GM12801 (cell line): ENCODE results near the gene ZFYVE21.

ENCODE experiments used
- TF ChIP-seq, protein P1 (sequence below): IDR thresholded peaks from one replicate; pipeline ENCODE4 v1.5.1; 2011; ENCODE audit warnings: control low read depth; ENCODE audit not compliant: insufficient read length; ENCODE audit errors: extremely low read depth

ZFYVE21 gene

DNA sequence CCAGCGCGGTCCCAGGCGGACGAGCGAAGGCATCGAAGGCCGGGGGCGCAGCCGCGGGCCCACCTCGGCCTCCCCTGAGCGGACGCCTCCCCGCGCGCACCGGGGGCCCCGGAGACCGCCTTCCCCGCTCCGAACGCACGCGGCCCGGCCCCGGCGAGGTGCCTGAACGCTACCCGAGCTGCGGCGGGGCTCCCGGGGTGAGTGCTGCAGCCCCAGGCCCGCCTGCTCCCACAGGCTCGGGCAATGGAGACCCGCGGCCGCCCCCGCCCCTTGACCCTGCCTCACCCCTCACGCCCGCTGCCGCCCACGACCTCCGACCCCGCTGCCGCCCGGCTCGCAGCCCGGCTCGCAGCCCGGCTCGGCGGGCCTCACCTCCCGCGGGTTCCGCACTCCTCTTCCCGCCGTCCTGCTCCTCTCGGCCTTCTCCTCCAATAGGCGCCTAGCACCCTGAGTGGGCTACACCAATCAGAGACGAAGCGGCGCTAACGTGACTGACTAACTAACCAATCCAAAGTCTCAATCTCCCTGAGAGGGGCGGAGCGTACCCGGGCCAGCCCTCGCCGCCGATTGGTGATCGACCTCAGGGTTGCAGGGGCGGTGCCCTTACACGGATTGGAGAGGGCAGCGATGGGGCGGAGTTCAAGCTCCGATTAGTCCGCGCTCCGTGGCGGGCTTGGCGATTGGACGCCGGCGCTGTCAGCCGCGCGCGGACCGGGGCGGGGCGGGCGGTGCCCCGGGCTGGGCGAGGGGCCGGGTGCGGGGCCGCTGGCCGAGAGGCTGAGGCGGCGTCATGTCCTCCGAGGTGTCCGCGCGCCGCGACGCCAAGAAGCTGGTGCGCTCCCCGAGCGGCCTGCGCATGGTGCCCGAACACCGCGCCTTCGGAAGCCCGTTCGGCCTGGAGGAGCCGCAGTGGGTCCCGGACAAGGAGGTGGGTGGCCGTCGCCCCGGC, at the start of gene ZFYVE21, which contains the start of gene XRCC3:
Gene ZFYVE21 (plus strand): TSS at position 759 of the 949 bp plus-strand sequence. CDS start 32 bp downstream, at position 791.
Gene XRCC3 (minus strand): TSS at position 400 of the 949 bp plus-strand sequence. CDS start 4,364 bp downstream, outside the sequence.
- TF ChIP-seq, protein P1, sequence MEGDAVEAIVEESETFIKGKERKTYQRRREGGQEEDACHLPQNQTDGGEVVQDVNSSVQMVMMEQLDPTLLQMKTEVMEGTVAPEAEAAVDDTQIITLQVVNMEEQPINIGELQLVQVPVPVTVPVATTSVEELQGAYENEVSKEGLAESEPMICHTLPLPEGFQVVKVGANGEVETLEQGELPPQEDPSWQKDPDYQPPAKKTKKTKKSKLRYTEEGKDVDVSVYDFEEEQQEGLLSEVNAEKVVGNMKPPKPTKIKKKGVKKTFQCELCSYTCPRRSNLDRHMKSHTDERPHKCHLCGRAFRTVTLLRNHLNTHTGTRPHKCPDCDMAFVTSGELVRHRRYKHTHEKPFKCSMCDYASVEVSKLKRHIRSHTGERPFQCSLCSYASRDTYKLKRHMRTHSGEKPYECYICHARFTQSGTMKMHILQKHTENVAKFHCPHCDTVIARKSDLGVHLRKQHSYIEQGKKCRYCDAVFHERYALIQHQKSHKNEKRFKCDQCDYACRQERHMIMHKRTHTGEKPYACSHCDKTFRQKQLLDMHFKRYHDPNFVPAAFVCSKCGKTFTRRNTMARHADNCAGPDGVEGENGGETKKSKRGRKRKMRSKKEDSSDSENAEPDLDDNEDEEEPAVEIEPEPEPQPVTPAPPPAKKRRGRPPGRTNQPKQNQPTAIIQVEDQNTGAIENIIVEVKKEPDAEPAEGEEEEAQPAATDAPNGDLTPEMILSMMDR, result no peak

DNA sequence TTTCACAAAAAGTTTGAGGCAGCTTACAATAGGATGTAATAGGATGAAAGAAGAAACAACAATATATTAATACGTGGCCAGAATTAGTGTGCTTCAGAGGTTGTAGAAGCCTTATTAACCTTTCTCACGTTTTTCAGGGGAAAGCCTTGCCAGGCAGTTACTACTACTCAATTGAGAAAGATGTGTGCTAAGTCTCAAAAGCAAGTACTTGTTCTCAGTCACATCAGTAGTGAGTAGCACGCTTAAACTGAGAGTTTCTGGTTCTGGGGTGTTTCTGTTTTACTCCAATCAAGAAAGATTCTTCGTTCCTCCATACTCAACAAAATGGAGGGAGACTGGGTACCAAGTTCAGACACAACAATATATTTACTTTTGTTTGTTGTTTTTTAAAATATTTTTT, 47.9 kb upstream of the ZFYVE21 start:
- TF ChIP-seq, protein P1, result no peak

DNA sequence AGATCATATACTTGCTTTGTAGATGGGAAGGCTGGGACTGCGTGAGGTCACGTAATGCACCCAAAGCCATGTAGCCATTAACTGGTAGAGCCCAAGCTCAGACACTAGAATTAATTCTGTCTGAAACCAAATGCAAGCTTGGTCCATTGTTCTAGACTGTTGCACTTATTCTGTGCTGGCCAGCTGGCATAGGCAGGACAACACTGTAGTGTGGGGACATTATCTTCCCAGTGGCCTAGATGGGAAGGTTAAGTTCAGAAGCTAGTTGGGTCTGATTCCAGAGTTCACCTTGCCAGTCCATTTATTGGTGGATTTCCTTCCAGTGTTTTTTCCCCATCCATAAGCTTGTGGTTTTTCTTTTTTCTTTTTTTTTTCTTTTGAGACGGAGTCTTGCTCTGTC, 47.5 kb upstream of the ZFYVE21 start:
- TF ChIP-seq, protein P1, result no peak

DNA sequence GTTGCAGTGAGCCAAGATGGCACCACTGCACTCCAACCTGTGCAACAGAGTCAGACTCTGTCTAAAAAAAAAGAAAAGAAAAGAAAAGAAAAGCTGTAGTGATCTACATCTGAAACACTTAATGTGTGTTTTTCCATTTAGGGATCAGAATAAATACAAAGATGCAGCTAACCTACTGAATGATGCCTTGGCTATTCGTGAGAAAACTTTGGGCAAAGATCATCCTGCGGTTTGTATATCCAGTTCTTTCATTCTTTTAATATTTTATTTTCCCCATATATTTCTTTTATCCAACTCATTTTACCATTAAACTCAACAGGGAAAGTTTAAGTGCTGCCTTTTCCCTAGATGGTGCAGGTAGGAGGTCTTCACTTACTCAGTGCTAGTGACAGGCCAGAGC, 46.2 kb upstream of the ZFYVE21 start:
- TF ChIP-seq, protein P1, result no peak

DNA sequence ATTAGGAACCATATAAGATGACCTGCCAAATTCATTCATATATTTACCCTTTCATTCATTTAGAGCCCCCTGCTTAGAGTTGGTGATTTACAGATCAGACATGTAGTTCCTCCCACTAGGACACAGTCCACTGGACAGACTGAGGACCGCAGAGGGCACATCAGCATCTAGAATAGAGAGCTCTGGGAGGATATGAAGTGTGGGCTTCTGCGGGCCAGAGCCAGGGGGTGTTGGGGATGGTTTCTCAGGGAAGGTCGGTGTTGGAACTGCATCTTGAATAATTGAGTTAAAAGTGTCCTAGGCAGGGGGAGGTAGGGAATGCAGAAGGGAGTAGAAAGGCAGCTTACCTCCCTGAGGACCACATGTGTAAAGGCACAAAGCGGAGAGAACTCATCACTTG, 43.7 kb upstream of the ZFYVE21 start:
- TF ChIP-seq, protein P1, result no peak

DNA sequence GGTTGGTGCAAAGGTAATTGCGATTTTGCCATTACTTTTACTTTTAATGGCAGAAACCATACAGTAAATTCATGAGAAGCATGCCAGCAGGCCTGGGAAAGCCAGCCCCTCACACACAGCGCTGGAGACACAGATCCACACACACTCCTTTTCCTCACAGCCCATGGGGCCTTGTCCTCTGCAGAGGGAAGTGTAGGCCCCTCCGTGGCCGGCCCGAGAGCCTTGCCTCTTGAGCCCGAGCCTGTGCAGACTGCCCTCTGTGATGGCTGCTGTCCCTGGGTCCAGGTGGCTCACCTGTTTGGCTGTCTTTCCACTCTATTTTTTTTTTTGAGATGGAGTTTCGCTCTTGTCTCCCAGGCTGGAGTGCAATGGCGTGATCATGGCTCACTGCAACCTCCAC, 39.7 kb upstream of the ZFYVE21 start:
- TF ChIP-seq, protein P1, result no peak

DNA sequence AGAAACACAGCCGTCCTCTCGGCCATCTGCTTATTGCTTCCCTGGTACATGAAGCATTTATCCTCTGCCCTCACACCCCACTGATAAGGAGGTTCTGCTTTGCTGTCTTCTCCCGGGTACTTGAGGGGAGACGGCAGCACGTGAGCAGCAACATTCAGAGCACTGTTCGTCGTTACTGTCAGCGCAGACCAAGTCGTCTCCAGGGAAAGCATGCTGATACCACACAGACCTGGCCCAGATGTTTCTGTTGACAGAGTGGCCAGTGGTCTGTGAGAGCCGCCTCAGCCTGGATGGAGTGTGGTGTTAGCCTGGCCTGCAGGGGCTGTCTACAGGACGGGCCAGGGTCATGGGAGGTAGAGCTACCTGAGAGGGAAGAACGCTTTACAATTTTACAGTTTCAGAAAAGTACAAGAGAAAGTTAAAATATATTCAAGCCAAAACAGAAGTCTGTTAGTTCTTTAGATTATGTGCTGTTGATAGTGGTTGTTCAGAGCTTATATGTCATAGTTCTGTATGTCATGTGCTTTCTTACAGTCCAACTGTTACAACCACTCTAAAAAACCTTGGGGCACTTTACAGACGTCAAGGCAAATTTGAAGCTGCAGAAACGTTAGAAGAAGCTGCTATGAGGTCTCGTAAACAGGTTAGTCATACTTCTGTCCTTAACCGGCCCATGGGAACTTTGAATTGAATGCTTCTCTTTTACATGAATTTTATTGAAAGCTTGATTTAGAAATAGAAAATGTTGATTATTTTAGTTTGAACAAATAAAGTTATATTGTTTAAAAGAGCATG, 38.5 kb upstream of the ZFYVE21 start:
- TF ChIP-seq, protein P1, result no peak
